Measurements from ENCODE around the gene TTYH1. TPM values are rescaled to one million over a fixed set of nuclear protein-coding genes. Genes with fewer than 3 reads are reported as not detected.

TTYH1 gene
- total and polyA plus RNA-seq, 4 donors, result 0.05 to 0.46 (median 0.18) TPM; not detected in 1

DNA sequence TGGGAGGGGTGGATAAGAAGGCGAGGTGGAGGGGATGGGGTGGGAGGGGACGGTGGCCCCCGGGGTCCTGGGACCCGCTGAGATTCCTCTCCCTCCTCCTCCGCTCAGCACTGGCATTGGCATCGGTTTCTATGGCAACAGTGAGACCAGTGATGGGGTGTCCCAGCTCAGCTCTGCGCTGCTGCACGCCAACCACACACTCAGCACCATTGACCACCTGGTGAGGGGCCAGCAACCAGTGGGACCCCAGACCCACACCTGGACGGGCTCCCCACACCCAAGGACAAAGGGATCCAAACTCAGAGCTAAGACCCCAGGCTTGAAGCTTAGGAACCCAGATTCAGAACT lies 5.9 kb downstream of the TTYH1 start:
- 41 to 57% methylated on average over 9 of the region's 9 CpGs for WGBS, 2 donors
- H3K9me3 ChIP-seq (ENCODE audit: control insufficient read depth in 4 of 4, insufficient read depth in 3 of 4, low read length in 3 of 4), result peaks cover 0 to 6% (median 0%) of the 10 kb centered on the region in 4 donors
- no peaks in the 10 kb centered on the region for H3K36me3 ChIP-seq (ENCODE audit: control insufficient read depth in 4 of 4, insufficient read depth in 4 of 4, low read length in 4 of 4)
- TF ChIP-seq, protein P1, sequence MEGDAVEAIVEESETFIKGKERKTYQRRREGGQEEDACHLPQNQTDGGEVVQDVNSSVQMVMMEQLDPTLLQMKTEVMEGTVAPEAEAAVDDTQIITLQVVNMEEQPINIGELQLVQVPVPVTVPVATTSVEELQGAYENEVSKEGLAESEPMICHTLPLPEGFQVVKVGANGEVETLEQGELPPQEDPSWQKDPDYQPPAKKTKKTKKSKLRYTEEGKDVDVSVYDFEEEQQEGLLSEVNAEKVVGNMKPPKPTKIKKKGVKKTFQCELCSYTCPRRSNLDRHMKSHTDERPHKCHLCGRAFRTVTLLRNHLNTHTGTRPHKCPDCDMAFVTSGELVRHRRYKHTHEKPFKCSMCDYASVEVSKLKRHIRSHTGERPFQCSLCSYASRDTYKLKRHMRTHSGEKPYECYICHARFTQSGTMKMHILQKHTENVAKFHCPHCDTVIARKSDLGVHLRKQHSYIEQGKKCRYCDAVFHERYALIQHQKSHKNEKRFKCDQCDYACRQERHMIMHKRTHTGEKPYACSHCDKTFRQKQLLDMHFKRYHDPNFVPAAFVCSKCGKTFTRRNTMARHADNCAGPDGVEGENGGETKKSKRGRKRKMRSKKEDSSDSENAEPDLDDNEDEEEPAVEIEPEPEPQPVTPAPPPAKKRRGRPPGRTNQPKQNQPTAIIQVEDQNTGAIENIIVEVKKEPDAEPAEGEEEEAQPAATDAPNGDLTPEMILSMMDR (IDR thresholded peaks at IDR 0.05; ENCODE audit: control extremely low read depth, extremely low read depth), result no peak
- ATAC-seq (ENCODE audit: insufficient read depth, low FRiP score), result no peak
- DNase-seq, result no peak
- H3K27ac ChIP-seq (ENCODE audit: low read depth in 1 of 2, low read length in 1 of 2), result no peak overlapping the region
- peaks cover 8 to 16% (median 15%) of the 10 kb centered on the region in 3 donors for H3K27me3 ChIP-seq (ENCODE audit: control insufficient read depth in 3 of 3, insufficient read depth in 3 of 3, low read length in 2 of 3)
- H3K4me3 ChIP-seq, result no peak overlapping the region
- no peak overlapping the region for H3K9ac ChIP-seq (ENCODE audit: insufficient read depth in 1 of 2, low read length in 2 of 2)
- H3K4me1 ChIP-seq (ENCODE audit: control insufficient read depth in 5 of 5, insufficient read depth in 5 of 5, low read length in 5 of 5), result peaks cover 0 to 17% (median 5%) of the 10 kb centered on the region in 5 donors

DNA sequence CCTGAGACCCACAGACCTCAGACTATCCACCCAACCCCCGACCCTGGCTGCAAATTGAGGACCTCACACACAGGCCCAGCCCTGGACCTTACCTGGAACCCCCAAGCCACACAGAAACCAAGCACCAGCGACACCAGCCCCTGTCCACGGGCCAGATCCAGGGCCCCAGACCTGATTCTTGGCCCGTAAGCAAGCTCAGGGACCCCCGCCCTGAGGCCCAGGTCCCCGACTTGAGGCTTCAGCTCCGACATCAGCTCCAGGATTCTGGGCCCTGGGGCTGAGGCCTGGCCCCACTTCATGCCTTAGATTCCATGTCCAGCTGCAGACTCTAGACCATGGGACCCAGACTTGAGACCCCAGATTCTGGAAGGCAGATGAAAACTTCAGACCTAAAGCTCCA lies 6.3 kb downstream of the TTYH1 start:
- no peaks in the 10 kb centered on the region for H3K36me3 ChIP-seq (ENCODE audit: control insufficient read depth in 4 of 4, insufficient read depth in 4 of 4, low read length in 4 of 4)
- H3K27me3 ChIP-seq (ENCODE audit: control insufficient read depth in 3 of 3, insufficient read depth in 3 of 3, low read length in 2 of 3), result peaks cover 8 to 15% (median 12%) of the 10 kb centered on the region in 3 donors
- H3K4me1 ChIP-seq (ENCODE audit: control insufficient read depth in 5 of 5, insufficient read depth in 5 of 5, low read length in 5 of 5), result peaks cover 0 to 17% (median 4%) of the 10 kb centered on the region in 5 donors
- ATAC-seq (ENCODE audit: insufficient read depth, low FRiP score) (no peak), DNase-seq (no peak)
- peaks cover 0 to 6% (median 0%) of the 10 kb centered on the region in 4 donors for H3K9me3 ChIP-seq (ENCODE audit: control insufficient read depth in 4 of 4, insufficient read depth in 3 of 4, low read length in 3 of 4)
- H3K4me3 ChIP-seq, result no peak overlapping the region
- TF ChIP-seq, protein P1 (IDR thresholded peaks at IDR 0.05; ENCODE audit: control extremely low read depth, extremely low read depth), result no peak
- H3K27ac ChIP-seq (ENCODE audit: low read depth in 1 of 2, low read length in 1 of 2), result no peak overlapping the region
- no peak overlapping the region for H3K9ac ChIP-seq (ENCODE audit: insufficient read depth in 1 of 2, low read length in 2 of 2)
- WGBS, 2 donors, result 79 to 92% methylated on average over 7 of the region's 7 CpGs

DNA sequence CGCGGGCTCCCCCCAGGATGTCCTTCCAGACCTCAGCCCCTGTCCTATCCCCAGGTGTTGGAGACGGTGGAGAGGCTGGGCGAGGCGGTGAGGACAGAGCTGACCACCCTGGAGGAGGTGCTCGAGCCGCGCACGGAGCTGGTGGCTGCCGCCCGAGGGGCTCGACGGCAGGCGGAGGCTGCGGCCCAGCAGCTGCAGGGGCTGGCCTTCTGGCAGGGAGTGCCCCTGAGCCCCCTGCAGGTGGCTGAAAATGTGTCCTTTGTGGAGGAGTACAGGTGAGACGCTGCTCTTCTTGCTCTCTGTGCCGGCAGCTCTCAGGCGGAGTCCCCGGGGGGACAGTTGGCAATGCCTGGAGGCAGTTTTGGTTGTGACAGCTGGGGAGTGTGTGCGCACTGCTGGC lies 6.9 kb downstream of the TTYH1 start:
- no peak for ATAC-seq (ENCODE audit: insufficient read depth, low FRiP score)
- no peaks in the 10 kb centered on the region for H3K36me3 ChIP-seq (ENCODE audit: control insufficient read depth in 4 of 4, insufficient read depth in 4 of 4, low read length in 4 of 4)
- no peak overlapping the region for H3K4me3 ChIP-seq
- TF ChIP-seq, protein P1 (IDR thresholded peaks at IDR 0.05; ENCODE audit: control extremely low read depth, extremely low read depth), result no peak
- 78 to 79% methylated on average over 20 of the region's 20 CpGs for WGBS, 2 donors
- peaks cover 0 to 3% (median 0%) of the 10 kb centered on the region in 4 donors for H3K9me3 ChIP-seq (ENCODE audit: control insufficient read depth in 4 of 4, insufficient read depth in 3 of 4, low read length in 3 of 4)
- H3K9ac ChIP-seq (ENCODE audit: insufficient read depth in 1 of 2, low read length in 2 of 2), result no peak overlapping the region
- H3K27me3 ChIP-seq (ENCODE audit: control insufficient read depth in 3 of 3, insufficient read depth in 3 of 3, low read length in 2 of 3), result peaks cover 6 to 10% (median 8%) of the 10 kb centered on the region in 3 donors
- H3K27ac ChIP-seq (ENCODE audit: low read depth in 1 of 2, low read length in 1 of 2), result no peak overlapping the region
- DNase-seq, result no peak
- H3K4me1 ChIP-seq (ENCODE audit: control insufficient read depth in 5 of 5, insufficient read depth in 5 of 5, low read length in 5 of 5), result peaks cover 0 to 15% (median 2%) of the 10 kb centered on the region in 5 donors

DNA sequence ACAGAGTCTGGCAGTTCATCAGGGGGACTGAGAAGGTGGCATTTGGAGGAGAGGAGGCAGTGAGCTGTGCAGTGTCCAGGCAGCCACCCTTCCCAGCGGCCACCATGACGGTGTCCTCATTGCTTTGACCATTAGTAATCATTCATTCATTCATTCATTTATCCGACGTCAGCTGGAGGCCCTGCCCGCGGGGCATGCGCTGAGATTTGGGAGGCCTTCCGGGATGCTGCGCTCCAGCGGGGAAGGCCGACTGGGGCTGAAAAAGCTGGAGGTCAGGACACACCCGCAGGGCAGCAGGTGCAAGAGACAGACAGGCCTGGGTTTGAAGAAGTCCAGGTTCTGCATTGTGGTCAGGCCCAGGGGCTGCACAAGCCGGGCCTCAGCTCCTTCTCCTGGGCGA lies 8.9 kb downstream of the TTYH1 start:
- TF ChIP-seq, protein P1 (IDR thresholded peaks at IDR 0.05; ENCODE audit: control extremely low read depth, extremely low read depth), result no peak
- H3K27ac ChIP-seq (ENCODE audit: low read depth in 1 of 2, low read length in 1 of 2), result no peak overlapping the region
- DNase-seq (no peak), ATAC-seq (ENCODE audit: insufficient read depth, low FRiP score) (no peak)
- H3K36me3 ChIP-seq (ENCODE audit: control insufficient read depth in 4 of 4, insufficient read depth in 4 of 4, low read length in 4 of 4), result no peaks in the 10 kb centered on the region
- no peak overlapping the region for H3K9ac ChIP-seq (ENCODE audit: insufficient read depth in 1 of 2, low read length in 2 of 2)
- peaks cover 0 to 6% (median 0%) of the 10 kb centered on the region in 5 donors for H3K4me1 ChIP-seq (ENCODE audit: control insufficient read depth in 5 of 5, insufficient read depth in 5 of 5, low read length in 5 of 5)
- H3K4me3 ChIP-seq, result no peak overlapping the region
- peaks cover 0 to 2% (median 0%) of the 10 kb centered on the region in 4 donors for H3K9me3 ChIP-seq (ENCODE audit: control insufficient read depth in 4 of 4, insufficient read depth in 3 of 4, low read length in 3 of 4)
- H3K27me3 ChIP-seq (ENCODE audit: control insufficient read depth in 3 of 3, insufficient read depth in 3 of 3, low read length in 2 of 3), result peaks cover 0 to 4% (median 4%) of the 10 kb centered on the region in 3 donors
- 87 to 89% methylated on average over 14 of the region's 14 CpGs for WGBS, 2 donors

Measured in lung (tissue), 12 donors.